ENCODE measurements around the gene KRT77. TPM values are rescaled to one million over a fixed set of nuclear protein-coding genes. Genes with fewer than 3 reads are reported as not detected.

KRT77 gene
- not detected in 2 replicates for total RNA-seq (2014; rRNA removed; shearing (Covaris generic))

GRCh38 chr12:52703424-52703823, at the start of gene KRT77:
Gene KRT77 (minus strand): TSS chr12:52703524. CDS start chr12:52703434, 90 bp downstream.

GRCh38 chr12:52680363-52680762, 23.0 kb downstream of the KRT77 start, which contains the start of gene KRT1:
Gene KRT1 (minus strand): TSS chr12:52680407. CDS start chr12:52680348, 59 bp downstream.

GRCh38 chr12:52651726-52652261, 51.5 kb downstream of the KRT77 start, which contains the start of gene KRT2:
Gene KRT2 (minus strand): TSS chr12:52652211. CDS start chr12:52652142, 69 bp downstream.

Other genes with a start within 250 kb of the KRT77 start
- gene KRT6C, start 229.7 kb downstream of the KRT77 start, total RNA-seq (2014; rRNA removed; shearing (Covaris generic)): not detected in 2 replicates
- 0.08 TPM in 1 of 2 replicates, not detected in the other for gene KRT6A, start 210.3 kb downstream of the KRT77 start, total RNA-seq (2014; rRNA removed; shearing (Covaris generic))
- gene KRT5, start 183.1 kb downstream of the KRT77 start, total RNA-seq (2014; rRNA removed; shearing (Covaris generic)): not detected in 2 replicates
- not detected in 2 replicates for gene KRT71, start 150.4 kb downstream of the KRT77 start, total RNA-seq (2014; rRNA removed; shearing (Covaris generic))
- not detected in 2 replicates for gene KRT74, start 129.7 kb downstream of the KRT77 start, total RNA-seq (2014; rRNA removed; shearing (Covaris generic))
- gene KRT72, start 102.1 kb downstream of the KRT77 start, total RNA-seq (2014; rRNA removed; shearing (Covaris generic)): not detected in 2 replicates
- gene KRT73, start 85.0 kb downstream of the KRT77 start, total RNA-seq (2014; rRNA removed; shearing (Covaris generic)): not detected in 2 replicates
- gene KRT2, start 51.3 kb downstream of the KRT77 start, total RNA-seq (2014; rRNA removed; shearing (Covaris generic)): not detected in 2 replicates
- not detected in 2 replicates for gene KRT1, start 23.1 kb downstream of the KRT77 start, total RNA-seq (2014; rRNA removed; shearing (Covaris generic))
- 0.19 TPM in 1 of 2 replicates, not detected in the other for gene KRT76, start 73.8 kb upstream of the KRT77 start, total RNA-seq (2014; rRNA removed; shearing (Covaris generic))
- not detected in 2 replicates for gene KRT3, start 92.6 kb upstream of the KRT77 start, total RNA-seq (2014; rRNA removed; shearing (Covaris generic))
- not detected in 2 replicates for gene KRT4, start 110.6 kb upstream of the KRT77 start, total RNA-seq (2014; rRNA removed; shearing (Covaris generic))
- gene KRT79, start 130.8 kb upstream of the KRT77 start, total RNA-seq (2014; rRNA removed; shearing (Covaris generic)): 0.34 and 0.41 TPM in 2 replicates
- gene KRT78, start 145.5 kb upstream of the KRT77 start, total RNA-seq (2014; rRNA removed; shearing (Covaris generic)): not detected in 2 replicates
- gene KRT8, start 201.6 kb upstream of the KRT77 start, total RNA-seq (2014; rRNA removed; shearing (Covaris generic)): 32.2 and 33.6 TPM in 2 replicates
- 625 and 633 TPM in 2 replicates for gene KRT18, start 245.6 kb upstream of the KRT77 start, total RNA-seq (2014; rRNA removed; shearing (Covaris generic))

Measured in A375 (cell line).